B cell (primary cell): ENCODE measurements around the gene AEBP2. TPM values are rescaled to one million over a fixed set of nuclear protein-coding genes. Genes with fewer than 3 reads are reported as not detected.

Experiments
- ATAC-seq: fragments of 200-7000 bp; cut with Tn5 transposase; one replicate; pipeline ENCODE4 v1.10.0; 2021; ENCODE audit warnings: low read depth, mild to moderate bottlenecking, moderate number of reproducible peaks, moderate library complexity
- CTCF ChIA-PET: fragments of 350-600 bp; sonication (Branson Sonifier 250); formaldehyde crosslinking; loops from one replicate; lab custom pipeline; 2021; ENCODE audit warnings: antibody characterized with exemption, inconsistent platforms; lab: Charles Lee
- POLR2A ChIA-PET: fragments of 350-600 bp; sonication (Branson Sonifier 250); formaldehyde crosslinking; loops from one replicate; lab custom pipeline; 2021; ENCODE audit warnings: antibody characterized with exemption; lab: Charles Lee
- DNase-seq: peaks from one replicate; pipeline ENCODE4 v3.0.0; 2013
- H2AFZ ChIP-seq: 2 replicates; pipeline ENCODE4 v1.6.1; 2012; ENCODE audit warnings: mild to moderate bottlenecking, low read depth, low read length; ENCODE audit not compliant: insufficient read depth, poor library complexity, severe bottlenecking
- H3K27ac ChIP-seq, 2 donors: 1 replicate in 1 of 2; 2 replicates in 1 of 2; pipeline ENCODE4 v1.5.1; 2012 to 2013; ENCODE audit warnings: low read length in 2 of 2, mild to moderate bottlenecking in 2 of 2, moderate library complexity in 1 of 2
- H3K27me3 ChIP-seq, 4 experiments: fragments of 200-600 bp in 1 of 4; sonication (generic) in 1 of 4; replicated peaks in 1 of 4; 1 replicate in 2 of 4; 2 replicates in 2 of 4; pipeline versions ENCODE4 v1.6.1 to v1.7.0; 2013 to 2016; ENCODE audit warnings: low read length in 3 of 4, mild to moderate bottlenecking in 2 of 4, mixed read lengths in 1 of 4, moderate library complexity in 1 of 4; ENCODE audit not compliant: insufficient read depth in 4 of 4, control insufficient read depth in 3 of 4; ENCODE audit errors: control extremely low read depth in 1 of 4
- H3K36me3 ChIP-seq, 2 experiments: replicated peaks in 1 of 2; 1 replicate in 1 of 2; 2 replicates in 1 of 2; pipeline versions ENCODE4 v1.6.1 to v1.7.1; 2013; ENCODE audit warnings: low read length in 1 of 2; ENCODE audit not compliant: insufficient read depth in 2 of 2, control insufficient read depth in 1 of 2; ENCODE audit errors: control extremely low read depth in 1 of 2, extremely low read depth in 1 of 2
- H3K4me1 ChIP-seq, 2 donors: fragments of 200-600 bp in 1 of 2; sonication (generic) in 1 of 2; 1 replicate in 1 of 2; 2 replicates in 1 of 2; pipeline versions ENCODE4 v1.5.1 to v1.6.1; 2013 to 2017; ENCODE audit warnings: low read length in 2 of 2; ENCODE audit not compliant: control insufficient read depth in 2 of 2, insufficient read depth in 2 of 2
- H3K4me2 ChIP-seq: replicated peaks from 2 replicates; pipeline ENCODE3; 2012; ENCODE audit warnings: mild to moderate bottlenecking, low read depth, low read length; ENCODE audit not compliant: poor library complexity, severe bottlenecking
- H3K4me3 ChIP-seq, 5 experiments: fragments of 200-600 bp in 1 of 5; sonication (generic) in 1 of 5; 1 replicate in 3 of 5; 2 replicates in 2 of 5; pipeline versions ENCODE4 v1.5.1 to v1.7.0; 2011 to 2016; ENCODE audit warnings: low read length in 4 of 5, mild to moderate bottlenecking in 4 of 5, low read depth in 2 of 5, control low read depth in 1 of 5, moderate library complexity in 1 of 5; ENCODE audit not compliant: insufficient read depth in 1 of 5; ENCODE audit errors: control extremely low read depth in 1 of 5, extremely low read depth in 1 of 5
- H3K79me2 ChIP-seq: fragments of 200-600 bp; sonication (generic); one replicate; pipeline ENCODE4 v1.6.0; 2016; ENCODE audit warnings: low read length; ENCODE audit not compliant: control insufficient read depth, insufficient read depth
- H3K9ac ChIP-seq: fragments of 200-600 bp; sonication (generic); 2 replicates; pipeline ENCODE4 v1.6.1; 2017; ENCODE audit warnings: mild to moderate bottlenecking, low read length, moderate library complexity
- H3K9me3 ChIP-seq, 3 donors: one replicate each; pipeline versions ENCODE4 v1.6.1 to v1.7.1; 2013; ENCODE audit warnings: low read length in 2 of 3; ENCODE audit not compliant: control insufficient read depth in 2 of 3, insufficient read depth in 1 of 3; ENCODE audit errors: control extremely low read depth in 1 of 3
- H4K20me1 ChIP-seq: 2 replicates; pipeline ENCODE4 v1.6.0; 2012; ENCODE audit warnings: mild to moderate bottlenecking, low read length; ENCODE audit not compliant: insufficient read depth, control insufficient read depth, poor library complexity, severe bottlenecking
- H3K27ac Mint-ChIP-seq: one replicate; pipeline ENCODE4 v1.8.0; 2021; ENCODE audit warnings: mixed read lengths
- H3K27me3 Mint-ChIP-seq: one replicate; pipeline ENCODE4 v1.8.0; 2021; ENCODE audit warnings: mixed read lengths
- H3K4me1 Mint-ChIP-seq: one replicate; pipeline ENCODE4 v1.8.0; 2021; ENCODE audit warnings: mixed read lengths
- H3K4me3 Mint-ChIP-seq: one replicate; pipeline ENCODE4 v1.8.0; 2021; ENCODE audit warnings: mixed read lengths
- H3K9me3 Mint-ChIP-seq: one replicate; pipeline ENCODE4 v1.8.0; 2022; ENCODE audit warnings: mixed read lengths; ENCODE audit not compliant: insufficient read depth
- EZH2 ChIP-seq: IDR thresholded peaks from 2 replicates; pipeline ENCODE4 v1.6.1; 2012; ENCODE audit warnings: borderline replicate concordance, low read depth, mild to moderate bottlenecking, moderate library complexity, low read length; ENCODE audit not compliant: insufficient read depth, poor library complexity, severe bottlenecking
- WGBS: methylation state at CpG from one replicate; pipeline ENCODE4 v1.1.5; 2013; ENCODE audit warnings: missing lambda C conversion rate; ENCODE audit not compliant: insufficient coverage; 5-methylcytosine and 5-hydroxymethylcytosine counted together
- intact Hi-C: fragments of 100-400 bp; cut with micrococcal nuclease; formaldehyde crosslinking; loops from one replicate; pipeline ENCODE4 v1.10.0; 2022
- polyA plus RNA-seq: library from polyadenylated mRNA; depleted of rRNA; stranded (reverse); fragments of >200 nt; gene quantifications from 2 replicates; pipeline ENCODE4 v1.2.3, GENCODE V29; 2012
- total RNA-seq, 2 donors: library from RNA; stranded (reverse); fragments of 120-200 nt in 1 of 2; gene quantifications; 1 replicate in 1 of 2; 2 replicates in 1 of 2; pipeline versions ENCODE4 v1.2.3 to v1.2.4, GENCODE V29; 2013 to 2022
- TF ChIP-seq, protein P1 (sequence below): fragments of 200-600 bp; IDR thresholded peaks from one replicate; pipeline ENCODE4 v1.8.0; 2022; ENCODE audit warnings: antibody characterized with exemption, mild to moderate bottlenecking

Gene AEBP2
- total and polyA plus RNA-seq, 2 donors (not counting 1 experiment from before 2014, with no cell fraction given) = 12.1 to 67.8 TPM

- no peaks in the 10 kb centered on the region for H3K27me3 Mint-ChIP-seq
- TF ChIP-seq, protein P1, sequence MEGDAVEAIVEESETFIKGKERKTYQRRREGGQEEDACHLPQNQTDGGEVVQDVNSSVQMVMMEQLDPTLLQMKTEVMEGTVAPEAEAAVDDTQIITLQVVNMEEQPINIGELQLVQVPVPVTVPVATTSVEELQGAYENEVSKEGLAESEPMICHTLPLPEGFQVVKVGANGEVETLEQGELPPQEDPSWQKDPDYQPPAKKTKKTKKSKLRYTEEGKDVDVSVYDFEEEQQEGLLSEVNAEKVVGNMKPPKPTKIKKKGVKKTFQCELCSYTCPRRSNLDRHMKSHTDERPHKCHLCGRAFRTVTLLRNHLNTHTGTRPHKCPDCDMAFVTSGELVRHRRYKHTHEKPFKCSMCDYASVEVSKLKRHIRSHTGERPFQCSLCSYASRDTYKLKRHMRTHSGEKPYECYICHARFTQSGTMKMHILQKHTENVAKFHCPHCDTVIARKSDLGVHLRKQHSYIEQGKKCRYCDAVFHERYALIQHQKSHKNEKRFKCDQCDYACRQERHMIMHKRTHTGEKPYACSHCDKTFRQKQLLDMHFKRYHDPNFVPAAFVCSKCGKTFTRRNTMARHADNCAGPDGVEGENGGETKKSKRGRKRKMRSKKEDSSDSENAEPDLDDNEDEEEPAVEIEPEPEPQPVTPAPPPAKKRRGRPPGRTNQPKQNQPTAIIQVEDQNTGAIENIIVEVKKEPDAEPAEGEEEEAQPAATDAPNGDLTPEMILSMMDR = no peak
- no peak for TF ChIP-seq EZH2
- no peaks in the 10 kb centered on the region for H3K9me3 Mint-ChIP-seq
- intact Hi-C loops = no loop called here
- CTCF ChIA-PET = no interaction called here
- H3K27ac Mint-ChIP-seq = no peak overlapping the region
- no peaks in the 10 kb centered on the region for H3K9me3 ChIP-seq
- no peak overlapping the region for H3K4me2 ChIP-seq
- H4K20me1 ChIP-seq = no peaks in the 10 kb centered on the region
- no peak for ATAC-seq
- H3K4me3 Mint-ChIP-seq = no peak overlapping the region
- POLR2A ChIA-PET = no interaction called here
- no peaks in the 10 kb centered on the region for H3K4me1 Mint-ChIP-seq
- H3K27me3 ChIP-seq = no peaks in the 10 kb centered on the region
- no peaks in the 10 kb centered on the region for H3K4me1 ChIP-seq
- H3K4me3 ChIP-seq = no peak overlapping the region
- DNase-seq = no peak
- no peak overlapping the region for H2AFZ ChIP-seq
- H3K27ac ChIP-seq = no peak overlapping the region
- H3K79me2 ChIP-seq = no peaks in the 10 kb centered on the region
- 97% methylated on average over 3 of the region's 6 CpGs for WGBS
- H3K36me3 ChIP-seq = no peaks in the 10 kb centered on the region
- H3K9ac ChIP-seq = no peak overlapping the region
These were observed 29.1 kb upstream of the AEBP2 start for GRCh38 chr12:19410211-19410610.

GRCh38 chr12:19410629-19411185, 28.6 kb upstream of the AEBP2 start:
- Mint-ChIP-seq H3K4me3 (no peak overlapping the region), H3K27me3 (no peaks in the 10 kb centered on the region), H3K4me1 (no peaks in the 10 kb centered on the region), H3K27ac (no peak overlapping the region), H3K9me3 (no peaks in the 10 kb centered on the region)
- 50% methylated on average over 2 of the region's 7 CpGs for WGBS
- no peaks in the 10 kb centered on the region for H3K4me1 ChIP-seq
- H3K27me3 ChIP-seq = no peaks in the 10 kb centered on the region
- H2AFZ ChIP-seq = no peak overlapping the region
- H3K4me3 ChIP-seq = no peak overlapping the region
- no peak for ATAC-seq
- H3K36me3 ChIP-seq = no peaks in the 10 kb centered on the region
- intact Hi-C loops = no loop called here
- TF ChIP-seq EZH2 = no peak
- TF ChIP-seq, protein P1 = no peak
- H3K79me2 ChIP-seq = no peaks in the 10 kb centered on the region
- no peak overlapping the region for H3K27ac ChIP-seq
- ChIA-PET POLR2A (no interaction called here), CTCF (no interaction called here)
- H3K9ac ChIP-seq = no peak overlapping the region
- no peaks in the 10 kb centered on the region for H3K9me3 ChIP-seq
- no peak overlapping the region for H3K4me2 ChIP-seq
- DNase-seq = no peak
- no peaks in the 10 kb centered on the region for H4K20me1 ChIP-seq
